ENCODE results near the gene DUOX1.
A peak's percentile ranks its signal among the peaks of the same experiment; 100 is the strongest.

The DUOX1 gene

DNA sequence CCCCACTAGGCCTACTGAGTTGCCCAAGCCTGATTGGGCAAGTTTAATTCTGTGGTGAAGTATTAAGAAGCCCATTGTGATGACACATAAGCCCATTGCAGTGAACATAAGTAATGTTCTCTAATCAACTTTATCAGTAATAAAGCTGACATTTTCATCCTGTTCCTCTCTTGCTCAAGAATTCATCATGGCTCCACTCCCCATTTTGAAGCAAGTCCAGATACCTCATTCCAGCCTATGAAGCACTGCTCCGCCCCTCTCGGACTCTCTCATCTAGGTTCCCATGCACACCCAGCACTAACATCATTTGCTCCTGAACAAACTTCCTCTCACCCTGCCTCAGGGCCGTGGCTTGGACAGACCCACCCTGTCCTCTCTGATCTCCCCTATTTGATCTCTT is 47.5 kb downstream of the DUOX1 start:
- H3K27ac ChIP-seq (ENCODE audit: insufficient read depth in 1 of 2, low read depth in 1 of 2, low read length in 2 of 2, poor library complexity in 1 of 2, severe bottlenecking in 2 of 2) = no peak overlapping the region
- DNase-seq = no peak
- H3K9me3 ChIP-seq (ENCODE audit: control extremely low read depth in 1 of 5, control insufficient read depth in 4 of 5, insufficient read depth in 2 of 5, low read depth in 1 of 5, low read length in 4 of 5) = no peaks in the 10 kb centered on the region
- H3K4me1 ChIP-seq (ENCODE audit: control extremely low read depth in 1 of 4, control insufficient read depth in 4 of 4, insufficient read depth in 4 of 4, low read length in 3 of 4) = peaks cover 10 to 37% (median 36%) of the 10 kb centered on the region in 4 experiments
- POLR2A ChIA-PET = interaction anchor here (1.2 kb wide), 1 partner anchor 10 kb away, joined by 4 read pairs; no protein-coding TSS in a partner anchor
- CTCF ChIA-PET = interaction anchor here (1.1 to 11.1 kb wide), 7 partner anchors 8 to 46 kb away, joined by 3 to 118 read pairs (median 8); partner anchors contain the start of gene SHF
- no peak overlapping the region for H3K4me3 ChIP-seq (ENCODE audit: control insufficient read depth in 1 of 7, extremely low read depth in 1 of 7, insufficient read depth in 4 of 7, low read depth in 2 of 7, low read length in 6 of 7)
- WGBS (ENCODE audit: insufficient coverage) = 98% methylated on average over 3 of the region's 3 CpGs
- peaks cover 0 to 42% (median 22%) of the 10 kb centered on the region in 4 experiments for H3K36me3 ChIP-seq (ENCODE audit: control insufficient read depth in 4 of 4, insufficient read depth in 4 of 4, low read length in 3 of 4)
- no peaks in the 10 kb centered on the region for H3K27me3 ChIP-seq (replicated peaks in 2 of 5; ENCODE audit: control insufficient read depth in 4 of 5, insufficient read depth in 5 of 5, low read length in 4 of 5)

DNA sequence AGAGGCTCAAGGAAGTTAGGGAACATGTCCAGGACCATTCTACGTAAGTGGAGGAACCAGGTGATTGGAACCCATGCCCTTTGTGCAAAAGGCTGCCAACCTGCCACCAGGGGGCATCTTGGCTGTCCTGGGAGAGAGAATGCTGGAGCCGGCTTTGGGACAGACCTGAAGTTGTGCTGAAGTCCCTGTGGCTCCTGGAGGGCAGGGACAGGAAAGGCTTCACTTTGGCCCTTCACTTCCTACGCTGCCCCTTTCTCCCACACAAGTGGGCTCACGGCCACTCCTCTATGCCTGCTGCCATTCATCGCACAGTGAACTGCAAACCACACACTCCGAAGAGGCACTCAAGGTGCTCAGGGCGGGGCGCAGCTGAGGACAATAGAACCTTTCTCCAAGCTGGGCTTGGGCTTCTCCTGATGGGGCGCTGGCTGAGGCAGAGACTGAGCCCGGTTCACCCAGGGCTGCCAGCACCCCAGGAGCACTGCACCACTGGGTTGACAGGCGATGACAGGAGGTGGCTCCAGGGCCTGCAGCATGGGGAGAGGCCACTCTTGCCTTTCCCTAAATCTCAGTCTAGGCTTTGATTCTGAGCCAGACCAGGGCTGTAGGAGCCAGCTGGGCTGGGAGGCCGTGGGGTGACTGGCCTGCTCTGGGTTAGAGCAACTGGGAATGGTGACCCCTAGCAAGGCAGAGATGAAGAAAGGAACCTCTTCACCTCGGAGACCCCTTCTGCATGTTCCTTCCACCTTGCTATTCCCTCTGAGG is 49.6 kb downstream of the DUOX1 start:
- CTCF ChIA-PET = interaction anchor here (0.6 to 11.1 kb wide), 9 partner anchors 10 to 276 kb away, joined by 3 to 118 read pairs (median 4); no protein-coding TSS in a partner anchor
- Histone ChIP-seq H3K9me3 (ENCODE audit: control extremely low read depth in 1 of 5, control insufficient read depth in 4 of 5, insufficient read depth in 2 of 5, low read depth in 1 of 5, low read length in 4 of 5) (no peaks in the 10 kb centered on the region), H3K4me3 (ENCODE audit: control insufficient read depth in 1 of 7, extremely low read depth in 1 of 7, insufficient read depth in 4 of 7, low read depth in 2 of 7, low read length in 6 of 7) (peak overlapping the region in 1 of 7 experiments; percentile 17), H3K36me3 (ENCODE audit: control insufficient read depth in 4 of 4, insufficient read depth in 4 of 4, low read length in 3 of 4) (peaks cover 0 to 30% (median 14%) of the 10 kb centered on the region in 4 experiments), H3K27me3 (replicated peaks in 2 of 5; ENCODE audit: control insufficient read depth in 4 of 5, insufficient read depth in 5 of 5, low read length in 4 of 5) (no peaks in the 10 kb centered on the region), H3K4me1 (ENCODE audit: control extremely low read depth in 1 of 4, control insufficient read depth in 4 of 4, insufficient read depth in 4 of 4, low read length in 3 of 4) (peaks cover 17 to 57% (median 57%) of the 10 kb centered on the region in 4 experiments), H3K27ac (ENCODE audit: insufficient read depth in 1 of 2, low read depth in 1 of 2, low read length in 2 of 2, poor library complexity in 1 of 2, severe bottlenecking in 2 of 2) (no peak overlapping the region)
- POLR2A ChIA-PET = interaction anchor here (0.8 to 4.5 kb wide), 4 partner anchors 10 to 21 kb away, joined by 3 to 27 read pairs (median 5); no protein-coding TSS in a partner anchor
- DNase-seq = no peak
- 91% methylated on average over 11 of the region's 13 CpGs for WGBS (ENCODE audit: insufficient coverage)

DNA sequence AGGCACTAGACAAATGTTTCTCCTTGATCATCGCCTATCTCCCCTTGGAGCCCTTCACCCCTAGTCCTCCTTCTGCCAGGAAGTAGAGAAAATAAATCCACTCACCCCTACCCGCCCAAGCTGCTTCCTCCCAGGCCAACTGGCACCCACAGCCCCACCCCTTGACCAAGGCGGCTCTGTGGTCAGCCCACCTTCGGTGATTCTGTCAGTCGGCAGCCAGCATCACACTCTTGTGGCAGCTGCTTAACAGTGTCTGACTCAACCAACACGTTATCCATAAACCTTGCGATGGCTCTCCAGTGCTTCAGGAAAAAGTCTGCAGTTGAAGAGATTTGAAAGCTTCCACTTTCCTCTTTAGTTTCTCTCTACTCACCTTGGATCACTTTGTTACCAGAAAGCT is 50.4 kb downstream of the DUOX1 start:
- H3K4me3 ChIP-seq (ENCODE audit: control insufficient read depth in 1 of 7, extremely low read depth in 1 of 7, insufficient read depth in 4 of 7, low read depth in 2 of 7, low read length in 6 of 7) = peak overlapping the region in 3 of 7 experiments; percentile 17 to 33 (median 23)
- POLR2A ChIA-PET = interaction anchor here (0.8 to 4.5 kb wide), 4 partner anchors 10 to 21 kb away, joined by 3 to 27 read pairs (median 5); no protein-coding TSS in a partner anchor
- WGBS (ENCODE audit: insufficient coverage) = 6% methylated on average over 7 of the region's 7 CpGs
- DNase-seq = peak; percentile 31 to 89 (median 82)
- H3K27me3 ChIP-seq (replicated peaks in 2 of 5; ENCODE audit: control insufficient read depth in 4 of 5, insufficient read depth in 5 of 5, low read length in 4 of 5) = no peaks in the 10 kb centered on the region
- no peaks in the 10 kb centered on the region for H3K9me3 ChIP-seq (ENCODE audit: control extremely low read depth in 1 of 5, control insufficient read depth in 4 of 5, insufficient read depth in 2 of 5, low read depth in 1 of 5, low read length in 4 of 5)
- CTCF ChIA-PET = interaction anchor here (0.6 to 11.1 kb wide), 9 partner anchors 11 to 277 kb away, joined by 3 to 118 read pairs (median 4); no protein-coding TSS in a partner anchor
- peaks cover 17 to 65% (median 65%) of the 10 kb centered on the region in 4 experiments for H3K4me1 ChIP-seq (ENCODE audit: control extremely low read depth in 1 of 4, control insufficient read depth in 4 of 4, insufficient read depth in 4 of 4, low read length in 3 of 4)
- H3K36me3 ChIP-seq (ENCODE audit: control insufficient read depth in 4 of 4, insufficient read depth in 4 of 4, low read length in 3 of 4) = peaks cover 0 to 22% (median 14%) of the 10 kb centered on the region in 4 experiments
- H3K27ac ChIP-seq (ENCODE audit: insufficient read depth in 1 of 2, low read depth in 1 of 2, low read length in 2 of 2, poor library complexity in 1 of 2, severe bottlenecking in 2 of 2) = peak overlapping the region in 1 of 2 experiments; percentile 29

GRCh38 chr15:45180648-45181436 is 51.0 kb downstream of the DUOX1 start:
- no peaks in the 10 kb centered on the region for H3K9me3 ChIP-seq (ENCODE audit: control extremely low read depth in 1 of 5, control insufficient read depth in 4 of 5, insufficient read depth in 2 of 5, low read depth in 1 of 5, low read length in 4 of 5)
- peak overlapping the region in 1 of 2 experiments; percentile 14 for H3K27ac ChIP-seq (ENCODE audit: insufficient read depth in 1 of 2, low read depth in 1 of 2, low read length in 2 of 2, poor library complexity in 1 of 2, severe bottlenecking in 2 of 2)
- WGBS (ENCODE audit: insufficient coverage) = 90% methylated on average over 7 of the region's 8 CpGs
- no peaks in the 10 kb centered on the region for H3K27me3 ChIP-seq (replicated peaks in 2 of 5; ENCODE audit: control insufficient read depth in 4 of 5, insufficient read depth in 5 of 5, low read length in 4 of 5)
- CTCF ChIA-PET = interaction anchor here (0.7 to 11.1 kb wide), 8 partner anchors 11 to 277 kb away, joined by 3 to 118 read pairs (median 6); no protein-coding TSS in a partner anchor
- POLR2A ChIA-PET = interaction anchor here (1.0 to 4.5 kb wide), 3 partner anchors 11 to 20 kb away, joined by 3 to 27 read pairs (median 6); no protein-coding TSS in a partner anchor
- H3K4me1 ChIP-seq (ENCODE audit: control extremely low read depth in 1 of 4, control insufficient read depth in 4 of 4, insufficient read depth in 4 of 4, low read length in 3 of 4) = peaks cover 17 to 72% (median 71%) of the 10 kb centered on the region in 4 experiments
- H3K36me3 ChIP-seq (ENCODE audit: control insufficient read depth in 4 of 4, insufficient read depth in 4 of 4, low read length in 3 of 4) = peaks cover 0 to 19% (median 13%) of the 10 kb centered on the region in 4 experiments
- DNase-seq = no peak
- H3K4me3 ChIP-seq (ENCODE audit: control insufficient read depth in 1 of 7, extremely low read depth in 1 of 7, insufficient read depth in 4 of 7, low read depth in 2 of 7, low read length in 6 of 7) = peak overlapping the region in 2 of 7 experiments; percentile 45 to 51

GRCh38 chr15:45181491-45182285 is 51.9 kb downstream of the DUOX1 start:
- no peaks in the 10 kb centered on the region for H3K9me3 ChIP-seq (ENCODE audit: control extremely low read depth in 1 of 5, control insufficient read depth in 4 of 5, insufficient read depth in 2 of 5, low read depth in 1 of 5, low read length in 4 of 5)
- ChIA-PET CTCF (interaction anchor here (1.1 to 11.1 kb wide), 5 partner anchors 12 to 24 kb away, joined by 3 to 118 read pairs (median 10); no protein-coding TSS in a partner anchor), POLR2A (interaction anchor here (0.8 to 4.5 kb wide), 3 partner anchors 12 to 19 kb away, joined by 3 to 27 read pairs (median 6); no protein-coding TSS in a partner anchor)
- 0% methylated on average over 3 of the region's 9 CpGs for WGBS (ENCODE audit: insufficient coverage)
- H3K4me3 ChIP-seq (ENCODE audit: control insufficient read depth in 1 of 7, extremely low read depth in 1 of 7, insufficient read depth in 4 of 7, low read depth in 2 of 7, low read length in 6 of 7) = peak overlapping the region in 2 of 7 experiments; percentile 45 to 51
- H3K27me3 ChIP-seq (replicated peaks in 2 of 5; ENCODE audit: control insufficient read depth in 4 of 5, insufficient read depth in 5 of 5, low read length in 4 of 5) = no peaks in the 10 kb centered on the region
- peak; percentile 56 to 94 (median 88) for DNase-seq
- H3K27ac ChIP-seq (ENCODE audit: insufficient read depth in 1 of 2, low read depth in 1 of 2, low read length in 2 of 2, poor library complexity in 1 of 2, severe bottlenecking in 2 of 2) = peak overlapping the region in 1 of 2 experiments; percentile 14
- H3K4me1 ChIP-seq (ENCODE audit: control extremely low read depth in 1 of 4, control insufficient read depth in 4 of 4, insufficient read depth in 4 of 4, low read length in 3 of 4) = peaks cover 17 to 80% (median 80%) of the 10 kb centered on the region in 4 experiments
- peaks cover 0 to 11% (median 7%) of the 10 kb centered on the region in 4 experiments for H3K36me3 ChIP-seq (ENCODE audit: control insufficient read depth in 4 of 4, insufficient read depth in 4 of 4, low read length in 3 of 4)

DNA sequence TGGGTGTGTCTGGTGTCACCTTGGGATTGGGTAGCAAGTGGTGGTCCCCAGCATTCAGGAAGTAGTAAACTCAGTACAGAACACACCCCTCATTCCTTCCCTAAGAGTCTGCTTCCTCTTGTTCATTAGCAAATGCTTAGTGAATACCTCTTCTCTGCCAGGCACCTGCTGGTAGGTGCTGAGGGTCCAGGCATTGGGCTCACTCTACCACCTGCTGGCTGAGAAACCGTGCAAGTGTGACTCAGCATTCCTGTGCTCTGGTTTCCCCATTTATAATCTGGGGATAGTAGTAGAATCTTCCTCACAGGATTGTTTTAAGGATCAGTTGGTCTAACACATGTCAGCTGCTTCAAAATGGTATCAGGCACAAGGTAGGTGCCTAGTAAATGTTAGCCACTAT is 53.2 kb downstream of the DUOX1 start:
- peak overlapping the region in 1 of 2 experiments; percentile 39 for H3K27ac ChIP-seq (ENCODE audit: insufficient read depth in 1 of 2, low read depth in 1 of 2, low read length in 2 of 2, poor library complexity in 1 of 2, severe bottlenecking in 2 of 2)
- ChIA-PET POLR2A (interaction anchor here (0.6 kb wide), 1 partner anchor 196 kb away, joined by 3 read pairs; no protein-coding TSS in a partner anchor), CTCF (interaction anchor here (1.4 to 11.1 kb wide), 5 partner anchors 13 to 23 kb away, joined by 3 to 118 read pairs (median 5); no protein-coding TSS in a partner anchor)
- DNase-seq = peak in 2 of 3 donors; percentile 65 to 77
- WGBS (ENCODE audit: insufficient coverage) = 0% methylated on average over 1 of the region's 1 CpG
- H3K36me3 ChIP-seq (ENCODE audit: control insufficient read depth in 4 of 4, insufficient read depth in 4 of 4, low read length in 3 of 4) = peaks cover 0 to 5% (median 0%) of the 10 kb centered on the region in 4 experiments
- H3K4me1 ChIP-seq (ENCODE audit: control extremely low read depth in 1 of 4, control insufficient read depth in 4 of 4, insufficient read depth in 4 of 4, low read length in 3 of 4) = peaks cover 17 to 87% (median 86%) of the 10 kb centered on the region in 4 experiments
- H3K27me3 ChIP-seq (replicated peaks in 2 of 5; ENCODE audit: control insufficient read depth in 4 of 5, insufficient read depth in 5 of 5, low read length in 4 of 5) = no peaks in the 10 kb centered on the region
- no peaks in the 10 kb centered on the region for H3K9me3 ChIP-seq (ENCODE audit: control extremely low read depth in 1 of 5, control insufficient read depth in 4 of 5, insufficient read depth in 2 of 5, low read depth in 1 of 5, low read length in 4 of 5)
- H3K4me3 ChIP-seq (ENCODE audit: control insufficient read depth in 1 of 7, extremely low read depth in 1 of 7, insufficient read depth in 4 of 7, low read depth in 2 of 7, low read length in 6 of 7) = peak overlapping the region in 1 of 7 experiments; percentile 8

Measured in common myeloid progenitor, CD34-positive (primary cell).